ENCODE data around the gene HKDC1.
"Not testable (repeated sequence)": the region's sequence is repeated elsewhere in the genome, so short reads cannot be mapped to it uniquely, and the experiment has no call there.

Gene HKDC1

GRCh38 chr10:69220041-69220451 lies at the start of gene HKDC1:
Gene HKDC1 (plus strand): TSS chr10:69220332. CDS start chr10:69220436, 104 bp downstream.
- no peak for DNase-seq (ENCODE audit: low spot score)

GRCh38 chr10:69172241-69172982 lies 47.7 kb upstream of the HKDC1 start:
- no peak for DNase-seq (ENCODE audit: low spot score)

- not testable (repeated sequence) for DNase-seq (ENCODE audit: low spot score)
Measured at GRCh38 chr10:69175326-69175725, 44.8 kb upstream of the HKDC1 start.

GRCh38 chr10:69176823-69177222 lies 43.3 kb upstream of the HKDC1 start:
- no peak for DNase-seq (ENCODE audit: low spot score)

GRCh38 chr10:69179089-69179742 lies 40.9 kb upstream of the HKDC1 start:
- no peak for DNase-seq (ENCODE audit: low spot score)

GRCh38 chr10:69179743-69180524 lies 40.2 kb upstream of the HKDC1 start, which contains the start of gene SUPV3L1:
Gene SUPV3L1 (plus strand): TSS chr10:69180234. CDS start chr10:69180292, 58 bp downstream.
- DNase-seq (ENCODE audit: low spot score), result peak; percentile 94

GRCh38 chr10:69180525-69181204 lies 39.5 kb upstream of the HKDC1 start:
- no peak for DNase-seq (ENCODE audit: low spot score)

GRCh38 chr10:69181433-69181832 lies 38.7 kb upstream of the HKDC1 start:
- no peak for DNase-seq (ENCODE audit: low spot score)

GRCh38 chr10:69182005-69182404 lies 38.1 kb upstream of the HKDC1 start:
- no peak for DNase-seq (ENCODE audit: low spot score)

- no peak for DNase-seq (ENCODE audit: low spot score)
Measured at GRCh38 chr10:69186524-69186923, 33.6 kb upstream of the HKDC1 start.

GRCh38 chr10:69201045-69201444 lies 19.1 kb upstream of the HKDC1 start:
- DNase-seq (ENCODE audit: low spot score), result no peak

- peak; percentile 47 for DNase-seq (ENCODE audit: low spot score)
Measured at GRCh38 chr10:69202332-69202731, 17.8 kb upstream of the HKDC1 start.

GRCh38 chr10:69208761-69209160 lies 11.4 kb upstream of the HKDC1 start:
- DNase-seq (ENCODE audit: low spot score), result no peak

- no peak for DNase-seq (ENCODE audit: low spot score)
Measured at GRCh38 chr10:69209787-69210484, 10.2 kb upstream of the HKDC1 start.

GRCh38 chr10:69211104-69211503 lies 9.0 kb upstream of the HKDC1 start:
- no peak for DNase-seq (ENCODE audit: low spot score)

GRCh38 chr10:69211524-69211923 lies 8.6 kb upstream of the HKDC1 start:
- no peak for DNase-seq (ENCODE audit: low spot score)

GRCh38 chr10:69213591-69214311 lies 6.4 kb upstream of the HKDC1 start:
- no peak for DNase-seq (ENCODE audit: low spot score)

GRCh38 chr10:69214666-69215131 lies 5.4 kb upstream of the HKDC1 start:
- DNase-seq (ENCODE audit: low spot score), result peak; percentile 18

- DNase-seq (ENCODE audit: low spot score), result peak; percentile 50
Measured at GRCh38 chr10:69215405-69216171, 4.5 kb upstream of the HKDC1 start.

- no peak for DNase-seq (ENCODE audit: low spot score)
Measured at GRCh38 chr10:69216577-69217118, 3.5 kb upstream of the HKDC1 start.
